ENCODE data around the gene SOX10.

DNA sequence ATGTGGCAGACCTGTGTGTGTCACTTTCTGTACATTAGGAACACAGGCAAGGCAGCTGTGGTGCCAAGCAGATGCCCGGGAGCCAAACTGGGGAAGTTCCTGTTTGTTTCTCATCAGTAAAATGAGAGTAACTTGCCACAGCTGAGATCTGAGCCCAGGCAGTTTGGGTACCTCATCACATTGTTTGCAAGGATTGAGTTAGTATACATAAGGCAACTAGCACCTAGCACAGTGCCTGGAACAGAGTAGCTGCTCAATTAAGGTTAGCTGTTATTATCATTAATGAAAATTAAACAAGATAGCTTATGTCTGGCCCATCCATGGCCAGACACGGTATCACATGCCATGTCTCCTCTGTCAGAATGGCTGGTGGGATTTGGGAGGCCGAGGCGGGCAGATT is 7.8 kb downstream of the SOX10 start:
- TF ChIP-seq FOXA1 (IDR thresholded peaks at IDR 0.05) (no peak), ARNT (IDR thresholded peaks at IDR 0.05) (no peak), LEF1 (IDR thresholded peaks at IDR 0.05; ENCODE audit: borderline replicate concordance) (no peak), SP1 (IDR thresholded peaks at IDR 0.05) (no peak), L3MBTL2 (conservative IDR thresholded peaks at IDR 0.05) (no peak), NFRKB (IDR thresholded peaks at IDR 0.05) (no peak), FOXM1 (IDR thresholded peaks at IDR 0.05; ENCODE audit: borderline replicate concordance) (no peak), TARDBP (IDR thresholded peaks at IDR 0.05) (no peak), BHLHE40 (IDR thresholded peaks at IDR 0.05; ENCODE audit: borderline replicate concordance) (no peak)

Measured in HEK293T (cell line).